GM21723 (cell line): Measurements from ENCODE around the gene PPP1CA.

ENCODE experiments used
- ATAC-seq: cut with Tn5 transposase; IDR thresholded peaks from one replicate; pipeline ENCODE4 v1.9.1; 2021; ENCODE audit warnings: mild to moderate bottlenecking, moderate library complexity; ENCODE audit not compliant: unreplicated experiment

The PPP1CA gene

DNA sequence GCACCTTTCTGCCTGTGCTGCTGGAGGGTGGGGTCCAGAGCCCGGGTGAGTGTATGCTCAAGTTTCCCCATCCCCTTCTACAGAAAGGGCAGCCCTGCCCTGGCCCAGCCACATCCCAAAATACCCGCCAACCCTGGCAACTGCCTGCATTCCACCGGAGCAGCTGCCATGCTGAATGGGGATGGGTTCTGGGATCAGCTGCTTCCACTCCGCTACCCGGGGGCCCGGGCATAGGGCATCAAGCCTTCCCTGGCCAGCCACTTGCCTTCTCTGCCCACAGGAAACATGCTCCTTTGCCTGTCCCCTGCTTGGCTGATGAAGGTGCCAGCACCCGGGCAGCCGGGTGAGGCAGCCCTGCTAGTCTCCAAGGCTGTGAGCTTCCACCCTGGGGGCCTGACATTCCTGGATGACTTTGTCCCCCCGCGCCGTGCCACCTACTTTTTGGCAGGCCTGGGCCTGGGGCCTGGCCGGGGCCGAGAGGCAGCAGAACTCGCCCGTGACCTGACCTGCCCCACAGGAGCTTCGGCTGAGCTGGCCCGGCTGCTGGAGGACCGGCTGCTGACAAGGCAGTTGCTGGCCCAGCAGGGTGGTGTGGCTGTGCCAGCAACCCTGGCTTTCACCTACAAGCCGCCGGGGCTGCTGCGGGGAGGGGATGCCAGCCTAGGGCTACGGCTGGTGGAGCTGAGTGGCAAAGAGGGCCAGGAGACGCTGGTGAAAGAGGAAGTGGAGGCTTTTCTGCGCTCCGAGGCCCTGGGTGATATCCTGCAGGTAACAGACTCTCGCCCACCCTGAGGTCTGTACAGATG is 17.0 kb upstream of the PPP1CA start:
- ATAC-seq, result no peak

GRCh38 chr11:67417425-67417824 is 15.8 kb upstream of the PPP1CA start:
- ATAC-seq, result no peak

DNA sequence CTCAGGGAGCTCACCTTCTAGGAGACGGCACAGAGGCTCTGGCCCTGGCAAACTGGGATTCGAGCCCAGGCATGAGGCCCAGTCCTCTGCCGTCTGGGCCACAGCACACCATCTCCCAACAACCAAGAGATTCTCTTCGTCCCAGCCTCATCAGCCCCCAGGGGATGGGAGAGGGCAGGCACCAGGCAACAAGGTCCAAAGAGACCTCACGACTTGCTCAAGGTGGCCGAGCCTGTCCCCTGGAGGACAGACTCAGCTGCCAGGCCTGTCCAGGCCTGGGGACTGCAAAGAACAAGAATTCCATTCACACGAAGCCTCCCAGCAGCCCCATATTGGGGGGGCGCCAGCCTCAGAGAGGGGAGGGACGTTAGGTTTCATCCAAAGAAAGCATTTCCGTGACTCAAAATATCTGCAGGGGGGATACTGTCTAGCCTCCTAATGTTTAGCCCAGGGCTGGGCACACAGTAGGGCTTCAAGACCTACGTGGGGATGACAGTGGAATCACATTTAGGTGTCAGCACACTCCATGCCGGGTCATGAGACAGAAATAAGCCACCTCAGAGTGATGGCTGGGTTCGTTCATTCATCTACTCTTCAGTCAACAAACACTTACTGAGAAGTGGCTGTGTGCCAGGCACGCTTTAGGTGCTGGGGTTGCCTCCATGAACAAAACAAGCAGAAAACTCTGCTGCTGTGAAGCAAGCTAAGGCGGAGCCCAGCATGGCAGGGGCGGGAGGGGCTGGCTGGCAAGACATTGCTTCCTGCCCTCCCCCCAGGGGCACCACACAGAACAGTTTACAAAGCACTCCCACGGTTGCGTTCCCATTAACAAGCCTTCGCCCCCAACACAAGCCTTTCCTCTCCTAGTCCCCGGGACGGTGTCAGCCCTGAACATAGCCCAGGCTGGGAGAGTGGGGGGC is 15.0 kb upstream of the PPP1CA start:
- ATAC-seq, result no peak

DNA sequence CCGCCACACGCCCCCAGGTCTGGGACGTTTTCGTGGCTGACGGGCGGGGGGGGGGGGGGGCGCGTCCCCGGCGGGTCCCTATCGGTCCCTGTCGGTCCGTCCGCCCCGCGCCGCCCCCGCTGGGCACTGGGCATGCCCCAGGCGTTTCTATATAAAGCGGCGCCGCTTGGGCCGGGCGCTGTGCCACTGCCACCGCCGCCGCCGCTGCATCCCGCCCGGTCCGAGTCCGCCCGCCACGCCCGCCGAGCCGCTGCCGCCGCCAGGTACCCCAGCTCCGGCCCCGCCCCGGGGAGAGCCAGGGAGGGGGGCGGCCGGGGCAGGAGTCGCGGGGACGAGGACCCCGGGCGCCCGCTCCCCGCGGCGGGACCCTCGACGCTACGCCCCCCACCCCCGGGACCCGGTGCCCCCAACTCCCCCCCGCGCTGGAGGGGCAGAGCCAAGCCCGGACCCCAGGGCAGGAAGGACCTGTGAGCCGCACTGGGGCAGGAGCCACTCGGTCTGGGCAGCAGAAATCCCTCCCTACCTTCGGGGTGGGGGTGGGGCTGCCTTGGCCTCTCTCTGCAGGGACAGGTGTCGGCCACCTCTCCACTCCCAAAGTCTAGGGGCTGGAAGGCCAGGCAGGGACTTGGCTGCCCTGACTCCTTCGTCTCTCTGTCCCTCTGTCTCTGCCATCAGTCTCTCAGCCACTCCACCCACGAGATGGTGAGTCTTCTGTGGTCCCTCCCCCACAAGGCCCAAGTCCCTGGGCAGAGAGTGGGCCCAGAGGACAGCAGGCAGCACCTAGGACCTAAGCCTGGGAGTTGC is 14.0 kb upstream of the PPP1CA start, which contains the start of gene CARNS1:
Gene CARNS1 (plus strand): TSS at position 178 of the 804 bp plus-strand sequence. CDS start 522 bp downstream, at position 700.
- no peak for ATAC-seq

- ATAC-seq, result no peak
Measured at GRCh38 chr11:67413266-67413849, 11.7 kb upstream of the PPP1CA start.

DNA sequence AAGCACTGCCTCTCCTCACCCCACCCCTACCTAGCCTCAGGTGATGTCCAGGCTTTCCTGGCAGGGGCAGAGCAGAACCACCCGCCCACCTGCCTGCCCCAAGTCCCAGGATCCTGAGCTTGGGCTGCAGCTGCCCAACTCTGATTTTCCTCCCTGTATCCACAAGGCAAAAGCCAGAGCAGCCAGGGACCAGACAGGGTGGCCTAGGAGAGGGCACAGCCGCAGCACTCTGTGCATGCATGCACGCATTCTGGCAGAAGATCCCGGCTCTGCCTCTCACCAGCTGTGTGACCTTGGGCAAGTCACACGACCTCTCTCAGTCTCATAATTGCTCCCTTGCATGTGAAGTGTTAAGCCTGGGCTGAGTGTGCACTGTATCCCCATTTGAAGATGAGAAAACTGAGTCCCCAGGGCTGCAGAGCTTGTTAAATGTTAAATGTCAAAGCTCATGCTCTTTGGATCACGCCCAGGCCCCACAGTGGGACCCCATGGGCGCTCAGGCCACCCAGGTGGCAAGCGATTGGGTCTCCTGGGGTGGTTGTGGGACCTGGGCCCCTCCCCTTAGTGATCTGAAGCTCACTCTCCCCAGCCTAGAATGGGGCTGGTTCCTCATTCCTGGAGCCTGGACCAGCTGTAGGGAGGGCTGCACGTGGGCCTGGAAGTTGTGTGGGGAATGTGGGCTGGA is 11.0 kb upstream of the PPP1CA start:
- ATAC-seq, result no peak

DNA sequence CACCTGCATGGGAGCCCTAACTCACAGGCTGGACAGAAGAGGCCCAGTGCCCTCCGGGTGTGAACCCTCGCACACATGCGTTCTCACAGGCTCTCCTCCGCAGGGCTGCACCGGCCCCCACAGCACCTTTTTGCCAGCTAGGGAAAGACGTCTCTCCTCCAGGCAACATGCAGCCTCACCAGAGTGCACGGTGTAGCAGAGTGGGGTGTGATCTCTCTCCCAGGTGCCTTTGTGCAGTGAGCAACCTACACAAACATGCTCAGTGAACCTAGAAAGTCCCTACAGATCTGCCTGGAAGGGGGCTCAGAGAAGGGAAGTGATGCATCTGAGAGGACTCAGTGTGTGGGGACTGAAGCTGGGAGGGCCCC is 10.1 kb upstream of the PPP1CA start:
- ATAC-seq, result no peak

GRCh38 chr11:67410984-67411784 is 9.5 kb upstream of the PPP1CA start:
- no peak for ATAC-seq

GRCh38 chr11:67410369-67410831 is 8.7 kb upstream of the PPP1CA start:
- no peak for ATAC-seq

DNA sequence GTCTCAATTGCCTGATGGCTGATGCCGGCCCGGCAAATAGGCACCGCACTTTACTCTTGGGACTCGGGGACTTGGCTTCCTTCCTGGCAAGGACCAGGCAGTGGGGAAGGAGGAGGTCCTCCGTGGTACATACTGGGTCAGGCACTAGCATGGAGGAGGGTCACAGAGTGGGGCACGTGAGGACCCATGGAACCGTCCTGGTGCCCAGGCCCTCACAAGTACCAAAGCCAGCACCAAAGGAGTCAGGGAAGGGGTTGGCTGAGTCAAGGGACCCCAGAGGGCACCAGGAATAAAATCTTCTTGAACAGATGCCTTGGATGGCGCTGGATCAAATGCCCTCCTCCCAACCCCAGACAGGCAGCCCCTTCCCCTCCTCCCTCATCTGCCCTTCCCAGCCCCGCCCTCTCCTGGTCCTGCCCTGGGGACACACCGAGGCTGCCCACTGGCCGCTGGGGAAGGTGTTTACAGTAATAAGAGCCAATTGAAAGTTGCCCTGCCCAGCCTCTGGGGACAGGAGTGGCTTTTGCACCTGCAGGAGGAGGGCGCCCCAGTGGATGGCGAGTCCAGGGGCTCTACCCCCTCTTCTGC is 8.2 kb upstream of the PPP1CA start:
- no peak for ATAC-seq

- peak; percentile 55 for ATAC-seq
Measured at GRCh38 chr11:67409261-67409666, 7.6 kb upstream of the PPP1CA start.

DNA sequence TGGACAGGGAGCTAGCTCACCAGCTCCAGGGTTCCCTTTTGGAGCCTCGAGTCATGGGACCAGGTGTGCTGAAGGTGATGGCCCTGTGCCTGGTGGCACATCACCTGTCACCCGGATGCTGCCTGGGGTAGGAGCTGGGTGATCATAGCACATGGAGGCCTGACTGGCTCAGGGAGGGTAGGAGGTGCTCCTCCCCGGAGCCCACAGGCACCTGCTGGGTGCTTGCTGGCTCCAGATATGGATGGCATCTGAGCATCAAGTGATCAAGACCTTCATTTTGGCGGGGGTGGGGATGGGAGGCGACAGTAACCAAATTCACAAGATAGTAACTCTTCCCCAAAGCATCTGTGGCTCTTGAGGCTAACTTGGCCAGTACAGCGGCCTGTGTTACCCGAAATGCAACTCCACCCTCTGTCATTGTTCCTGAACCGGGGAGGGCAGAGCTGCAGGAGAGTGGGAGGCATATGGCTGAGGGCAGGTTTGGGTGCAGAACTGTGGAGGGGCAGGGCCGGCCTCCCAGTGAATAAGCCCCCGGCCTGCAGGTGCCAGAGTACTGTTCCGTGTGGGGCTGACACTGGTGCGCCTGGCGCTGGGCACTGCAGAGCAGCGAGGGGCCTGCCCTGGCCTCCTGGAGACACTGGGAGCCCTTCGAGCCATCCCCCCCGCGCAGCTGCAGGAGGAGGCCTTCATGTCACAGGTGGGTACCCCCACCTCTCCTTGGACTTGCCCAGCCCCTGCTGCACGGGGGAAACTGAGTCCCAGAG is 7.0 kb upstream of the PPP1CA start:
- no peak for ATAC-seq

GRCh38 chr11:67407688-67408163 is 6.1 kb upstream of the PPP1CA start:
- ATAC-seq, result no peak

GRCh38 chr11:67406969-67407687 is 5.5 kb upstream of the PPP1CA start:
- no peak for ATAC-seq

GRCh38 chr11:67406420-67406968 is 4.8 kb upstream of the PPP1CA start:
- ATAC-seq, result no peak

- ATAC-seq, result no peak
Measured at GRCh38 chr11:67405688-67406339, 4.2 kb upstream of the PPP1CA start.
